GM19328 (cell line): ENCODE measurements around the gene SNAPIN.
A peak's percentile ranks its signal among the peaks of the same experiment; 100 is the strongest.
"Not testable (repeated sequence)": the region's sequence is repeated elsewhere in the genome, so short reads cannot be mapped to it uniquely, and the experiment has no call there.

Source experiments
- ATAC-seq: cut with Tn5 transposase; IDR thresholded peaks from one replicate; pipeline ENCODE4 v1.9.1; 2021; ENCODE audit warnings: mild to moderate bottlenecking, moderate library complexity; ENCODE audit not compliant: unreplicated experiment

SNAPIN gene

DNA sequence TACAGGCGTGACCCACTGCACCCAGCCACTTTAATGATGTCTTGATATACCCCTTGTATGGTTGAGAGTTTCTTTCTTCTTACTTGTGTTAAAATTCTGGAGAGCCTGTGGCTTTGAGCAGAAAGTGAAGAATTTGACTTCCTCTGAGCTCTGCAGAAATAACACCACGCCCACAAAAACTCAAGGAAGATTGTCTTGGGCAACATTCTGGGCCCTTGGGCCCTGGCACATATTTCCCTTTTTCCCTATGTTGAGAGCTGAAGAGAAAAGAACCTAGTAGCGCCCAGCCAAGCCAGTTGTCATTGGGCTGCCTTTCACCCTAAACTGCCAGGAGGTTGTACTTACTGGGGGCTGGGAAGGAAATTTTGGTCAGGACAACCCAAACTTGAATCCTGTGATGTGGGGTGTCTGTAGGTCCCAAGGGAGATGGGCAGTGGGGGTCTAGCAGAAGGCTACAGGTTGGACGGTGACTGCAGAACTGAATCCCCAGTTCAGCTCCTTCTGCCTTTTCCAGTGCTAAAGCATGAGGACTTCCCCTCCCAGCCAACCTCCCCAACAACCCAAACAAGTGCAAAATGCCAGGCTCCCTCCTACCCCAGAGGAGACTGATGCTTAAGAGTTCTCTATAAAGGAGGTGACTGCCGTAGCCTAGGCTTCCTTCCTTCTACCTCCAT is 11.7 kb upstream of the SNAPIN start:
- ATAC-seq = no peak

DNA sequence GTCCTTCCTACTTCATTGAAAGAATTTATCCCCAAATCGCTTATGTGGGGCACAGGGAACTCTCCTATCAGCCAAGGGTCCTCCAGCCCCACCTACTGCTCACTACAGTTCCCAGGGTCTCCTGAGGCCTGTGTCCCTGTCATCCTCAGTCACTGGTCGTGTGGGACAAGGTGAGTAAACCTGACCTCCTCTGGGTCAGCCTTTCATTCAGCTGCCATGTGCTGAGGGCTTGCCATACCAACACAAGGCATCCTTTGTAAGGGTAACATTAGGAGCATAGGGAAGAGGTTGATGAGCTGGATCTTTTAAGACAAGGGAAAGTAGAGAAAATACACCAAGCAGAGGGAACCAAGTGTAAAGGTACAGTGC is 11.2 kb upstream of the SNAPIN start:
- ATAC-seq = no peak

DNA sequence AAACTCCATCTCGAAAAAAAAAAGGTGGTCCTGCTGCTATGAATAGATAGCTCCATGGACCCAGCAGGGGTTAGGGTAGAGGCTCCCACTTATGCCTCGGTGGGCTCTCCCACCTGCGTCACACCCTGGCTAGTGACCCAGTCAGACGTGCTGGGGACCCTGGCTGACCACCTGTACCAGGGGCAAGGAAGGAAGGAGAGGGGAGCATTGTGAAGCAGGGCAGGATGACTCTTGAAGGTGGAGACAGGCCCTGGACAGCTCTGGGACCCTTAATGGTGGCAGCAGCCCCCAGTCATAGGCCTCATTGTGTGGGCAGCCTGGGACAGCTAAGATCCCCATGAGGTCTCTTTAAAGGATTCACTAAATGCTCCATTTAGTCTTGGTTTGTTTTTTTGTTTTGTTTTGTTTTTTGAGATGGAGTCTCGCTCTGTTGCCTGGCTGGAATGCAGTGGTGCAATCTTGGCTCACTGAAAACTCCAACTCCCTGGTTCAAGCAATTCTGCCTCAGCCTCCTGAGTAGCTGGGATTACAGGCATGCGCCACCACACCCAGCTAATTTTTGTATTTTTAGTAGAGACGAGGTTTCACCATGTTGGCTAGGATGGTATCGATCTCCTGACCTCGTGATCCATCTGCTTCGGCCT is 10.4 kb upstream of the SNAPIN start:
- ATAC-seq = no peak

DNA sequence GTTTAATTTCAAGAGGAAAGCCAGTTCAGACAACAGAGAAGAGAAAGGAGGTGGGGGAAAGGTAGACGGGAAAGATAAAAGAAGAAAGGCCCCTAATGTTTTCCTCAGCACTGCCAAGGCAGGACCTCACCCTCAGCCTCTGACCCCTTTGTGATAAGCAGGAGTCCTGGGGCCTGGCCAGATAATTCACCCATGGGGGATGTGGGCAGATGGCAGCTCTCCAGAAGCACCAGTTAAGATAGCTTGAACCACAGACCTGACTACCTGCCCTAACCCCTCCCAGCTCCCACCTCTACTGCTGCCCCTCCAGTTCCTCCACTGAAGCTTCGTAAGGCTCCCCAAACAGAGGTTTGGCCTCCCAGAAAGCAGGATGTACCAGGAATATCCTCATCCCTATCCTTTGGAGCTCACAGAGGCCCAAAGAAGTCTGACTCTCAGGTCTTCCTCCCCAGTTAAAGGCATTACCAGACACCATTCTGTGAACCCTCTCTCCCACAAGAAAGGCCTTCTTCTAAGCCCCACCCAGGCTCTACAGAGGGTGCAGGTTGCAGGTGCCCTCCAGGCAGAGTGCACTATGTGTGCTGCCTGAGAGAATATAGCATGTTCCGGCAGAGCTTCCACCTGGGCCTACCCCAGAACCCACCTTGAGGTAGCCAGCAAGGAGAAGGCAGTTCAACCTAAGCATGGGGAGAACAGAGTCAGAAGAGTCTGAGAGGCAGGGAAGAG is 9.2 kb upstream of the SNAPIN start:
- ATAC-seq = no peak

DNA sequence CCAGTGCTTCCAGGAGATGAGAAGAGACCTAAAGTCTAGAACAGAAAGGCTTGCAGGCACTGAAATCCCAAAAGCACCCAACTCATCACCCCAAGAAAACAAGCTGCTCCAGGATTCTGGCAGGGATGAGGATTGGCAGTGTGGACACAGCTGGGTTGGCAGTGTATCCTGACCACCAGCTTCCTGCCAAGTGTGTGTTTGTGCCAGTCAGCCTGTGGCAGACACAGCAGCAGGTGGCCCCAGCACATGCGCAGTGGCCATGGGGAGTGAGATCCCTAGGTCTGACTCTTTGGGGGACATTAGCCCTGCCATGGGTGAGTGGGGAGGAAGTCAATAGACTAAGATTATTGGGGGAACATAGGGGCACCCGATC is 8.7 kb upstream of the SNAPIN start:
- ATAC-seq = no peak

DNA sequence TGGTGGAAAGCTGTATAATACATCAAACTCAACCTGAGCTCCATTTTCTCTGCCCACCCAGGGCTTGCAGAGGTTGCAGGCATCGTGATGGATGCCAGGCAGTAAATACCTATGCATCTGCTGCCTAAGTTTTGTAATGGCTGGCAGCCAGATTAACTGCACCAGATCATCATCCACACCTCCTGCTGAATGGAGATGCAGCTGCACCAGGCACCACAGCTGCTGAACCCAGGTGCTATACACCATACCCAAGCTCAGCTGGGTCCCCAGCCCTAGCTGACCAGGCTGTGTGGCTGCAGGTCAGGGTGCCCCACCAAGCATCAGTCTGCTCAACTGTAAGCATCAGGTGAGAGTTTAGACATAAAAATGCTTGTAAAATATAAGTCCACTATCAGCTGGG is 6.7 kb upstream of the SNAPIN start:
- no peak for ATAC-seq

DNA sequence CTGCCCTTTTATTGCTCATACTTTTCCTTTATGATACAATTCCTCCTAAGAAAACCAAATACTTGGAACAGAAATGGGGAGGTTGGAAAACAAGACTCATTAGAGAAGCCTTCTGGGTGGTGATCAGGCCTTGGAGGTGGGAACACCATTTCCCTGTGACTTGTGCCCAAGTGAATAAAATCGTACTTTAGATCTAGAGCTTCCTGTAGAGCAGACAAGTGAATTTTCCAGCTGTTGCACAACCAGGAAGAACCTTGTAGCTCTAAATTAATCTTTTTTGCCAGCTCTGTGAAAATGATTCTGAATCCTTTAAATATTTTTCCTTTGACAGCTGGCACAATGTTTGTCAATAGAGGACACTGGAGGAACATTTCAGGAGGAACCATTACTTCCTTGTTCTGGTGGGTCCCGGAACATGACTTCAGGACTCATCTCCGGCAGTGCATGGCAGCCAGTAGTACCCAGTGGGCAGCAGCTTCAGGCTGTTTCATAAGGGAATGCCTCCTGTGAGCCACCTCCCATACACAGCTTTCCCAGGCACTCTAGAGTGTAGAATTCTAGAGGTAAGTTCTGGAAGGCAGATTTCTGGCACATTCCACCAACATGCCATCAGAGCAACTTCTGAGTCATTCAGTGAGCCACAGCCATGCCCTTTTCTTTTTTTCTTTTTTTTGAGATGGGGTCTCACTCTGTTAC is 5.5 kb upstream of the SNAPIN start:
- ATAC-seq = no peak

DNA sequence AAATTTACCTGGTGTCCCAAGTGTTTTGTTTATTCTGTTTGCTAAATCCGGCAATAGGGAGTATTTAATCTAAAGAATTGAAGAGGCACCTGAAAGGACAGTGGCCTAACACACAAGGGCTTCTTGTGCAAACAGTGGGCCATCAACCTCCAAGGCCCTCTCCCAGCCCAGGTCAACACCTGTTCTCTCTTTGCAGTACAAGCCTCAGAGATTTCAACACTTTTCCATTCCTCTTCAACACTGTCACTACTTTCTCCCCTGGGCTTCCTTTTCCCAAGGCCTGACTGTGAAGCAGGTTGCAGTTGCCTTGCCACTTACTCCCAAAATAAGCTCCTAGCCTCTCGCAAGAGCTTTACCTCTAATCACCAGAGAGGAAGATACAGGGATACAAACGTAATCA is 3.2 kb upstream of the SNAPIN start:
- ATAC-seq = no peak

DNA sequence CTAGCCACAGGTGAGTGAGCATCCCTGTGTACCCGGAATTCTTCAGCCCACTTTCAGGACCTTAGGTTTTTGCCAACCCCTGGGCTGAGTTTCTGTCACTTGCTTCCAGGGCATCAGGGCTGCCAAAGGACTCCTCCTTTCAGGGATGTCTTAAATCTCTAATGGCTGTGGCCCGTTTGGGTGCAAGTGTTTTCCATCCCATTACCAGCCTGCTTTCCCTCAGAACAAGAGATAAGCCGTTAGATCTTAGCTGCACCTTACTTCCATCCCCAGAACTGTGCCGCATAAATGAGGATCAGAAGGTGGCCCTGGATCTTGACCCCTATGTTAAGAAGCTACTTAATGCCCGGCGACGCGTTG is 652 bp downstream of the SNAPIN start:
- ATAC-seq = no peak

DNA sequence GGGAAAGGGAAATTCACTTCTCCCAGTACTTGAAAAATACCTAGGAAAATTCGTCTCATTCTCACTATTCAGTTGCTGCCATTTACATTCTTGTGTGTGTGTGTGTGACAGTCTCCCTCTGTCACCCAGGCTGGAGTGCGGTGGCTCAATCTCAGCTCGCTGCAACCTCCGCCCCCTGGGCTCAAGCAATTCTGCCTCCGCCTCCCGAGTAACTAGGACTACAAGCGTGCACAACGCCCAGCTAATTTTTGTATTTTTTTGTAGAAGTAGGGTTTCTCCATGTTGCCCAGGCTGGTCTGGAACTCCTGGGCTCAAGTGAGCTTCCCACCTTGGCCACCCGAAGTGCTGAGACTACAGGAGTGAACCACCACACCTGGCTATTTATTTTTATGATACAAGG is 1.2 kb downstream of the SNAPIN start:
- ATAC-seq = no peak

DNA sequence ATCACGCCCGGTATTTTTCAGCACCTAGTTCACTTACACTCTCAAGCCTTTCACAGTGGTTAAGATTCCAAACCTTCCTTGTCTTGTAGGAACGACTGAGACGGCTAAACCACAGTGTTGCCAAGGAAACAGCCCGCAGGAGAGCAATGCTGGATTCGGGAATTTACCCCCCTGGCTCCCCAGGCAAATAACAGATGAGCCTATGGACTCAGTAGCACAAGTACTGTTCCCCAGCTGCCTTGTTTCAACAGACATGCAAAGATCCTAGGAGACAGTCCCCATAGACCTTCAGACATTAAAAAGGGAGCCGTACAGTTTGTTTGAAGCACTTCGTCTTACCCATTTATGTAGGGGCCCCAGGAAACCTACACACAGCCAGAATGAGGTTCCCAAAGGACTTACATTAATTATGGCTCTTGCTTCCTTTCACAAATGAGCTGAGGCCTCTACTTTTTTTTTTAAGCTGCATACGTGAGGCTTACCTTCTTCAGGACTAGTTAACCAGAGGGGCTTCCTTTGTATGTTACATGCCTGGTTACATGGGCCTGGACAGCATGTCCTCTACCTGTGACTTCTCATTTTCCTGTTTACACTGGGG is 2.7 kb downstream of the SNAPIN start:
- ATAC-seq = no peak

DNA sequence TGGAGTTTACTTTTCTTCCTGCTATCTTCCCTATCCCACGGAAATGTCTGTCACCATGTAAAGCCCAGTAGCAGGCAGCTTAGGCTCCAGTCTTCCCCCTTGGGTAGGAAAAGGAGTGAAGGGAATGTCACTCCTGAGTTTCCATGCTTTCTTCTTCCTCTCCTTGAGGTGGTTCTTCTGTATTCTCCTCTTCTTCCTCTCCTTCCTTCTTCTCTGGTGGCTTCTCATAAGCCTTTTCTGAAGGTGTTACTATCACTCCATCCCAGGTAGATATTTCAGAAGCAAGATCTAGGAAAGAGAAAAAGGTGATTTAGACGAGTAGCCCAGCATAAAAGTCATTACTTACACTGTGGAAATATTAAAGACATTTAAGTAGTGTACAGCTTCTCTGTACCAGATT is 3.8 kb downstream of the SNAPIN start:
- ATAC-seq = no peak

DNA sequence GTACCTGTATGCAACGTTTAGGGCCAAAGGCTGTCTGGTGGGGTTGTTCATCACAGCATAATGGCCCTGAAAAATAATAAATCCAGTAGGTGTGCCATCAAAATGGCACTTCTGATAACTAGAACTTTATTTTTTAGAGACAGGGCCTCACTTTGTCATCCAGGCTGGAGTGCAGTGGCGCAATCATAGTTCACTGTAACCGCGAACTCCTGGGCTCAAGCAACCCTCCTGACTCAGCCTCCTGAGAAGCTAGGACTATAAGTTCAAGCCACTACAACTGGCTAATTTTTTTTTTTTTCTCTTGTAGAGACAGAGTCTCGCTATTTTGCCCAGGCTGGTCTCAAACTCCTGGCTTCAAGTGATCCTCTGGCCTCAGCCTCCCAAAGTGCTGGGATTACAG is 4.7 kb downstream of the SNAPIN start:
- no peak for ATAC-seq

DNA sequence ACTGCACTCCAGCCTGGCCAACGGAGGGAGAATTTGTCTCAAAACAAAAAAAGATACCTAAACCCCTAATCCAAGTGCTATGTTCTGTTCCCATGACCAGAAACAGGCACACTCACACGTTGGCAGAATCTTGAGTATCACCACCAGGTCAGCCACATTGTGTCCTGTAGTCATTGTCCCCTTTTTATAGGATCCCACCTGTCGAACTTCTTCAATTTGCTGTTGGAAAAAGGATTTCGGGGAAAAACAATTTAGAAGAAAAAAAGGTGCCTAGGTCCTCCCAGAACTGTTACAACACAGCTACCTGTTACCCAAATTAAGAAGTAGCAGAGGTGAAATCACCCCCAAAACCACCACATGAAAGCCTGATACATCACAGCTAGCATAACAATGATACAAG is 8.9 kb downstream of the SNAPIN start:
- no peak for ATAC-seq

DNA sequence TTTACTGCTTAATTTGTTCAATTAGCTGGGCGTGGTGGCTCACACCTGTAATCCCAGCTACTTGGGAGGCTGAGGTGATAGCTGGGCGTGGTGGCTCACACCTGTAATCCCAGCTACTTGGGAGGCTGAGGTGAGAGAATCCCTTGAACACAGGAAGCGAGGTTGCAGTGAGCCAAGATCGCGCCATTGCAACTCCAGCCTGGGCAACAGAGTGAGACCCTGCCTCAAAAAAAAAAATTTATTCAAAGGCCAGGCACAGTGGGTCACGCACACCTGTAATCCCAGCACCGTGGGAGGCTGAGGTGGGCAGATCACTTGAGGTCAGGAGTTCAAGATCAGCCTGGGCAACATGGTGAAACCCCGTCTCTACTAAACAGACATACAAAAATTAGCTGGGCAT is 10.2 kb downstream of the SNAPIN start:
- ATAC-seq = not testable (repeated sequence)

DNA sequence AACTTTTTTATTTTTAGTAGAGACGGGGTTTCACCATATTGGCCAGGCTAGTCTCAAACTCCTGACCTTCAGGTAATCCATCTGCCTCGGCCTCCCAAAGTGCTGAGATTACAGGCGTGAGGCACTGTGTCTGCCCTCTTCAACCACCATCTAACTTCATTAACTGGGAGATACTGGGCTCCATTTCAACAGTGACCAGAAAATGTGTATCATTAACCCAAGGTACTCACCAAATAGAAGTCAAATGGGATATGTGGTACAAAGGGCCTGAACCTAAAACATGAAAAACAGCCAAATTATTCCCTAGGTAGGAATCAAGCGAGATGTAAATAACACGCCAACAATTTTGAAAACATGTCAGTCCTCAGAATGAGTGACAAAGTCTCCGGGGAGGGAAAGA is 11.1 kb downstream of the SNAPIN start:
- ATAC-seq = no peak

DNA sequence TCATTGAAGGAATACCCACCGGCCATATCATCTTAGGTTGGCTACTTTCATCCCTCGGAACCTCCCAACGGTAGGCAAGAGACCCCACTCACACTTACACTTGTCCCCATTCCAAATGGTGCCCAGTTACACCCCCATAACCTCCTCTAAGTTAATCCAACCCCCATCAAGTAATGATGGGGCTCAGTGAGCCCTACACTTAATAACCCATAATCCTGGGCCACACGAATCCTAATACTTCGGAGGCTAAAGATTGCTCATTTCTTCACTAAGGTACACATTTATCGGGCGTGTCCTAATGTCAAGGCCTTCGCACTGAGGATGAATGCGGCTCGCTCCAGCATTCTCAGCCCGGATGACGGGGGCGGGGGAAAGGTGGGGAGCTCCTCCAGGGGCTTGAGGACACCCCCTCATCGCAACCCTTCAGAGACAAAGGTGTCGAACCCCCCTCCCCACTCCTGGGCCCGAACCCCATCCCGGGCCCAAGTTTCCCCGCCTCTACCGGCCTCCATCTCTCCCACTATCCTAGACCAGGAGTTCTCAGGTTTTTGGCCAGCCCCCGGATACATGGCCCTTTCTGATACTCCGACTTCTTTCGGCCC is 11.9 kb downstream of the SNAPIN start:
- no peak for ATAC-seq

DNA sequence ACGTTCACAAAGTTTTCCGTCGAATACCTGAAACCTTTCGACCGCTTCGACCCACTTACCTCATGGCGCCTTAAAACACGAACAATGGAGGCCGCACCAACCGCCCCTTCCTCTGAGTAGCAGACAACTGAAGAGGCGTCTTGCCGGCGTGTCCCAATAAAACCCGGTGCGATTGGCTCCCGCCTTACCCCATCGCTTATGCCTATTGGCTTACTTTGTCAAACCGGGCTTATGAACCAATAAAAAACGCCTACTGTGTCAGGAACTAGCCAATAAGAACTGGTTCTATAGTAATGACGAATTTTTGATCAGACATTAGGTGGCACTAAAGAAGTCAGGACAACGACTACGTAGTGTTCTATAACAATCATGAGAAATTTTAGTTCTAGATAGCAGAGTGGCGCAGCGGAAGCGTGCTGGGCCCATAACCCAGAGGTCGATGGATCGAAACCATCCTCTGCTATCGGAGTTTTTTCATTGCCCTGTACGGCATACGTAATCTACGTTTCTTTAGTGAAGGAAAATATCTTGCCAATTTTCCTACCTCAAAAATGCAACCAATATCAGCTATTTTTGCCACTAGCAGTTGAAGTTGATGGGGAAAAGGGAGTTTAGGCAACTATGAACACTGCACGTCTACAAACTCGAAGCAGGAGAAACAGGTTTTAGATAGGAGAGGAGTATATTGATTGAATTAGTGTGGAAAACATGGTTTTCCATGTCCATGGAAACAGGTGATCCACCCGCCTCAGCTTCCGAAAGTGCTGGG is 12.5 kb downstream of the SNAPIN start, which contains the start of gene ILF2:
Gene ILF2, minus strand, starts transcription at position 135 of the 769 bp plus-strand sequence. Its CDS starts 71 bp downstream, at position 64.
- ATAC-seq = peak; percentile 87

DNA sequence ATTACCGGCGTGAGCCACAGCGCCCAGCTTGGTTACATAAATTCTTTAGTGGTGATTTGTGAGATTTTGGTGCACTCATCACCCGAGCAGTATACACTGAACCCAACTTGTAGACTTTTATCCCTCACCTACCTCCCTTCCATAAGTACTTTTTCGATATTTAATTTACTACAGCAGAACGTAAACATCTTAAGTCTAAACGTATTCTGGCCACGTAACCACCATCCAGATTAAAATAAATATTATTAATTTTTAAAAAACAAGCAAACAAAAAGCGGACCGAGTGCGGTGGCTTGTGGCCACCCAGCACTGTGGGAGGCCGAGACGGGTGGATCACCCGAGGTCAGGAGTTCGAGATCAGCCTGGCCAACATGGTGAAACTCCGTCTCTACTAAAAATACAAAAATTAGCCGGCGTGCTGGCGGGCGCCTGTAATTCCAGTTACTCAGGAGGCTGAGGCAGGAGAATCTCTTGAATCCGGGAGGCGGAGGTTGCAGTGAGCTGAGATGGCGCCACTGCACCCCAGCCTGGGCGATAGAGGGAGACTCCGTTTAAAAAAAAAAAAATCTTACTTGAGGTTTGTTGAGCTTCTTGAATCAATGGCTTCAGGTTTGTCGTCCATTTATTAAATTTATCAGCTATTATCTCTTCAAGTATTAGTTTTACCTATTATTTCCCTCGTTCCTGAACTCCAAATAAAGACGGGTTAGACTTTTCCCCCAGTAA is 13.3 kb downstream of the SNAPIN start:
- ATAC-seq = not testable (repeated sequence)

DNA sequence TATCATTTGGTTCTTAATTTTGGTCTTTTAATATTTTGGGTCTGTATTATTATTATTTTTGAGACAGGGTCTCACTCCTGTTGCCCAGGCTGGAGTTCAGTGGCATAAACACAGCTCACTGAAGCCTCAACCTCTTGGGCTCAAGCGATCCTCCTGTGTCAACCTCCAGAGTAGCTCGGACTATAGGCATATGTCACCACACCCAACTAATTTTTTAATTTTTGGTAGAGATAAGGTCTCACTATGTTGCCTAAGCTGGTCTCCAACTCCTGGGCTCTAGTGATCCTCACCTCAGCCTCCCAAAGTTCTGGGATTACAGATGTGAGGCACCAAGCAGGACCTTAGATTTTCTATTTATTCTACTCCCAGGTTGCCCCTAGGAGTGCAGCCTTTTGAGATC is 15.0 kb downstream of the SNAPIN start:
- ATAC-seq = no peak
